GM19238 (cell line): Measurements from ENCODE around the gene AHR.
"Not testable (repeated sequence)": the region's sequence is repeated elsewhere in the genome, so short reads cannot be mapped to it uniquely, and the experiment has no call there.

Experiments
- DNase-seq: peaks from one replicate; pipeline ENCODE4 v3.0.0; 2011; ENCODE audit warnings: low spot score; ENCODE audit not compliant: insufficient read length

Gene AHR

GRCh38 chr7:17371671-17372524, 73.4 kb downstream of the AHR start:
- DNase-seq = no peak

- DNase-seq = no peak
These were observed 75.7 kb downstream of the AHR start for GRCh38 chr7:17374157-17374556.

- no peak for DNase-seq
These were observed 76.2 kb downstream of the AHR start for GRCh38 chr7:17374654-17375053.

GRCh38 chr7:17376595-17376994, 78.1 kb downstream of the AHR start:
- DNase-seq = no peak

DNA sequence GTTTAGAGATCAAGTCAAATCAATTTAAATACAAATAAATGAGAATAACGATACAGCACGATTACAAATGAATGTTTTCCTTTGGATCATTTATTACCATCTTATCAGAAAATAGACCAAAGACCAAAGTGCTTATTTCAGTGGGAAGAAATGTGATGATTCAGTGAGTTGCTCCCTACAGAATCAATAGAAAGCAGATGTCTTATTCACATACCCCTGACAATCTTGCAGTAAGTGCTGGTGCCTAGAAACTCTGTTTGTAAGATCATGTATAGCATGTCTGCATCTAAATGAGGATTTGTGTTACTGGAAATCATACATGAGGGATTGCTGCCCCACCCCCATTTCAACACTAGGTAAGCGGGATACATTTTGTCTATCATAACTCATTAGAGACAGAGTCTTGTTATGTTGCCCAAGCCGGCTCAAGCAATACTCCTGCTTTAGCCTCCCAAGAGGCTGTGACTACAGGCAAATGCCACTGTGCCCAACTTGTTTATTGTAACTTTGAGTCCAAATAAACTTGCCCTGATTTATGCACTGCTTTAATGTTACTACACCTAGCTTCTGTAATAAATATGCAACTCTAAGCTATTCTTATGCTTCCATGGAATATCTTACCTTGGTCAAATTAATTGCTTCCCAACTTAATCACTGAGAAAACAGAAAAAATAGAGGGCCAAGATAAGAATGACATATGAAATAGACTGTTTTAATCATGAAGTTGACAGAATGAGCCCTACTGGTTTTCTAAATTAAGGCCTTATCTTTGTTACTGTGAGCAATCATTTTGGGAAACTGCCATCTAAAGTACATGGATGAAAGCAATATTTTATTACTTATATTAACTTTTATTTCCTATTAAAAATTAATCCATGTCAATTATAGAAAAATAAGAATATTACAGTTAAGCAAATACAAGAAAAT, 82.5 kb downstream of the AHR start:
- no peak for DNase-seq

GRCh38 chr7:17382408-17383354, 84.2 kb downstream of the AHR start:
- DNase-seq = not testable (repeated sequence)

GRCh38 chr7:17384400-17384799, 85.9 kb downstream of the AHR start:
- no peak for DNase-seq

- no peak for DNase-seq
These were observed 87.2 kb downstream of the AHR start for GRCh38 chr7:17385612-17386011.

DNA sequence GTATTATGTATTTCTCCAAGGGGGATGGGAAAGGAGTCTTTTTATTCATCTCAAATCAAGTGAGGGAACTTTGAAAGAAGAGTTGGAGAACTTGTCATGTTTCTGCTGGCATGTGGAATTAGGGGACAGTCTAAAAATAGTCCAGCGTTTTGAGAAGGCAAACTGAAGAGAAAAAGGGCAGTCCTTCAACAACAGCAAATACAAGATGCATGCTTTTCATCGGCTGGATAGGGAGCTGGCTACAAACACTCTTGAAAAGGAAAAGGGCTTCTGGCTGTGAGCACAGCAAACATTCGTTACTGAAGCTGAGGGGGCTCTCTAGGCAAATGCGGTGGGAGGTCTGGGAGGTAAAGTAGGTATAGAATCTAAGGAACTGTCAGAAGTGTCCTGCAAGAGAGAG, 91.9 kb downstream of the AHR start:
- DNase-seq = no peak

DNA sequence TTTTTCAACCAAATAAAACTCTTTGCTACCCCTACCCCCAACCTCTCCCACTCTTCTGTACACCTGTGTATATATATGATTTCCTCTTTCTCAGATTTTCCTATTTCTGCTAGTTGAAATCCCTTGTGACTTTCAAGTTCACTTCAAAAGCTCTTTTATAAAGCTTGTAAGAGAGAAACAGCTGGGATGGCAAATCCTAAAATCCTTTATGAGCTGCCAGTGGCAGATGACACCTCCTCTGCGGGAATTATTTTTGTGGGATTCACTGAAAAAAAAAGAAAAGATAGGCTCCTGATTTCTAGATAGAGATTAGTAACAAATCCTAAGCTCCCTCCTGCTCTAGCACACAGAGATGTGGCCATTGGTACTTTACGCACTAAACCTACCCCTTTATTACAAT, 92.9 kb downstream of the AHR start:
- no peak for DNase-seq

DNA sequence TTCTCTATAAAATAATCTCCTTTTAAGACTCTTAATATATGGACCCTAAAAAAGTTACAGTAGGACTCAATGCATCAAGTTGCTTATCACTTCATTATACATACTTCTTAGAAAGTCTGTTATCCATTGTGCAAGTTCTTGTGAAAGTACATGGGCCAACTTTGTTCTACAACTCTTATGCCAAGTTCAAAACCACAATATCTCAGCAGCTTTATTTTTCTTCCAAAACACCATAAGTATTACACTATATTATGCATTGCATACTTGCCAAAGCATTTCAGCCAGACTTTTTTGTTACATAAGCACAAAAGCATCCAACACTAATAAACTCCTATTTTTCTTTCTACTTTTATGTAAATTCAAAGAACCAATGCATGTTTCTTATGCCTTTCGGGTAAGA, 94.4 kb downstream of the AHR start:
- no peak for DNase-seq

DNA sequence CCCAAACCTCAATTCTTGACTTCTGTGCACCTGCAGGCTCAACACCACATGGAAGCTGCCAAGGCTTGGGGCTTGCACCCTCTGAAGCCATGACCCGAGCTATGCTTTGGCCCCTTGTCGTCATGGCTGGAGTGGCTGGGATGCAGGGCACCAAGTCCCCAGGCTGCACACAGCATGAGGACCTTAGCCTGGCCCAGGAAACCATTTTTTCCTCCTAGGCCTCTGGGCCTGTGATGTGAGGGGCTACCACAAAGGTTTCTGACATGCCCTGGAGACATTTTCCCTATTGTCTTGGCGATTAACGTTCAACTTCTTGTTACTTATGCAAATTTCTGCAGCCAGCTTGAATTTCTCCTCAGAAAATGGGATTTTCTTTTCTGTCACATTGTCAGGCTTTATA, 96.1 kb downstream of the AHR start:
- DNase-seq = not testable (repeated sequence)
